H1 (cell line): ENCODE data around the gene FAM83C. TPM values are rescaled to one million over a fixed set of nuclear protein-coding genes. Genes with fewer than 3 reads are reported as not detected.

Experiments
- CTCF ChIA-PET: fragments of 300-600 bp; sonication (Branson Sonifier 250); formaldehyde crosslinking; loops from one replicate; lab custom pipeline; 2021; ENCODE audit not compliant: partially characterized antibody; lab: Charles Lee
- POLR2A ChIA-PET: fragments of 300-600 bp; sonication (Branson Sonifier 250); formaldehyde crosslinking; loops from one replicate; lab custom pipeline; 2021; ENCODE audit warnings: inconsistent platforms; ENCODE audit not compliant: partially characterized antibody; lab: Charles Lee
- DNase-seq, 2 experiments: peaks; one replicate each; pipeline versions ENCODE4 v3.0.0 to v3.0.0-alpha.2; 2010 to 2022; ENCODE audit warnings: low spot score in 2 of 2, low read depth in 1 of 2, mixed read lengths in 1 of 2
- FAIRE-seq: peaks from 2 replicates; lab custom pipeline; 2011; peaks lifted over from hg19 to GRCh38; lab: Jason Lieb, UNC
- H2AFZ ChIP-seq: 2 replicates; pipeline ENCODE4 v1.8.1; 2012; ENCODE audit warnings: low read length, inconsistent platforms
- H2AK5ac ChIP-seq: 2 replicates; pipeline ENCODE4 v1.6.1; 2013; ENCODE audit warnings: low read depth, low read length
- H2BK120ac ChIP-seq: replicated peaks from 2 replicates; pipeline ENCODE3; 2013; ENCODE audit warnings: low read depth, low read length, inconsistent platforms
- H2BK12ac ChIP-seq: 2 replicates; pipeline ENCODE4 v1.6.1; 2013; ENCODE audit warnings: low read depth, low read length
- H2BK15ac ChIP-seq: 2 replicates; pipeline ENCODE4 v1.6.1; 2013; ENCODE audit warnings: low read length
- H2BK20ac ChIP-seq: 2 replicates; pipeline ENCODE4 v1.6.1; 2013; ENCODE audit warnings: low read length
- H2BK5ac ChIP-seq: 2 replicates; pipeline ENCODE4 v1.6.1; 2013; ENCODE audit warnings: low read depth, low read length
- H3K14ac ChIP-seq: 2 replicates; pipeline ENCODE4 v1.6.1; 2013; ENCODE audit warnings: inconsistent platforms; ENCODE audit not compliant: insufficient read length
- H3K18ac ChIP-seq: 2 replicates; pipeline ENCODE4 v1.6.1; 2013; ENCODE audit warnings: low read length; ENCODE audit errors: extremely low read depth
- H3K23ac ChIP-seq: 2 replicates; pipeline ENCODE4 v1.6.1; 2013; ENCODE audit warnings: inconsistent platforms; ENCODE audit not compliant: insufficient read length
- H3K23me2 ChIP-seq: 2 replicates; pipeline ENCODE4 v1.6.1; 2013; ENCODE audit warnings: low read depth, low read length
- H3K27ac ChIP-seq: 2 replicates; pipeline ENCODE4 v1.6.1; 2011; ENCODE audit warnings: low read depth, low read length, inconsistent platforms
- H3K27me3 ChIP-seq, 4 experiments: replicated peaks in 1 of 4; 1 replicate in 1 of 4; 2 replicates in 3 of 4; pipeline versions ENCODE4 v1.6.1 to v1.8.1; 2011 to 2013; ENCODE audit warnings: low read length in 3 of 4, mild to moderate bottlenecking in 3 of 4, inconsistent platforms in 2 of 4, mixed read lengths in 2 of 4, moderate library complexity in 1 of 4; ENCODE audit not compliant: control insufficient read depth in 3 of 4, insufficient read depth in 3 of 4; ENCODE audit errors: extremely low read depth in 1 of 4
- H3K36me3 ChIP-seq, 4 experiments: 2 replicates each; pipeline versions ENCODE4 v1.6.1 to v1.8.1; 2011 to 2013; ENCODE audit warnings: mild to moderate bottlenecking in 4 of 4, low read length in 3 of 4, moderate library complexity in 2 of 4, control low read depth in 1 of 4, inconsistent platforms in 1 of 4; ENCODE audit not compliant: insufficient read depth in 4 of 4, control insufficient read depth in 2 of 4
- H3K4ac ChIP-seq: replicated peaks from 2 replicates; pipeline ENCODE3; 2013; ENCODE audit warnings: low read length, low read depth, mixed read lengths, inconsistent platforms; ENCODE audit not compliant: insufficient read length
- H3K4me1 ChIP-seq, 4 experiments: replicated peaks in 1 of 4; 1 replicate in 1 of 4; 2 replicates in 3 of 4; pipeline versions ENCODE4 v1.6.1 to v1.8.1; 2011 to 2013; ENCODE audit warnings: low read length in 3 of 4, inconsistent platforms in 2 of 4, mixed read lengths in 1 of 4; ENCODE audit not compliant: insufficient read depth in 4 of 4, control insufficient read depth in 3 of 4
- H3K4me2 ChIP-seq, 2 experiments: 2 replicates each; pipeline versions ENCODE4 v1.6.1 to v1.8.1; 2011 to 2013; ENCODE audit warnings: low read depth in 2 of 2, low read length in 2 of 2, control low read depth in 1 of 2, inconsistent platforms in 1 of 2, mild to moderate bottlenecking in 1 of 2; ENCODE audit not compliant: insufficient read depth in 1 of 2
- H3K4me3 ChIP-seq, 4 experiments: fragments of 200-600, 300-600 bp in 1 of 4; sonication (generic), shearing (Covaris generic), sonication (Bioruptor Twin) in 1 of 4; 2 replicates each; pipeline versions ENCODE4 v1.5.1 to v1.8.1; 2011 to 2016; ENCODE audit warnings: low read length in 4 of 4, low read depth in 3 of 4, control low read depth in 2 of 4, inconsistent platforms in 2 of 4, mild to moderate bottlenecking in 2 of 4, mixed read lengths in 1 of 4, moderate library complexity in 1 of 4; ENCODE audit not compliant: insufficient read depth in 2 of 4; ENCODE audit errors: extremely low read depth in 1 of 4
- H3K56ac ChIP-seq: replicated peaks from 2 replicates; pipeline ENCODE3; 2013; ENCODE audit warnings: low read depth, mild to moderate bottlenecking, mixed read lengths, low read length, inconsistent platforms; ENCODE audit not compliant: insufficient read length
- H3K79me1 ChIP-seq: 2 replicates; pipeline ENCODE4 v1.6.1; 2013; ENCODE audit warnings: low read depth, low read length, control low read depth
- H3K79me2 ChIP-seq, 2 experiments: 2 replicates each; pipeline versions ENCODE4 v1.6.1 to v1.8.1; 2012 to 2013; ENCODE audit warnings: low read length in 2 of 2, mild to moderate bottlenecking in 2 of 2, inconsistent platforms in 1 of 2; ENCODE audit not compliant: insufficient read depth in 2 of 2, control insufficient read depth in 1 of 2
- H3K9ac ChIP-seq, 4 experiments: replicated peaks in 1 of 4; 1 replicate in 1 of 4; 2 replicates in 3 of 4; pipeline versions ENCODE4 v1.6.1 to v1.8.1; 2011 to 2013; ENCODE audit warnings: low read depth in 3 of 4, low read length in 3 of 4, control low read depth in 2 of 4, mild to moderate bottlenecking in 2 of 4, moderate library complexity in 2 of 4, inconsistent platforms in 1 of 4; ENCODE audit errors: extremely low read depth in 1 of 4
- H3K9me3 ChIP-seq, 2 experiments: 2 replicates each; pipeline versions ENCODE4 v1.6.1 to v1.8.1; 2012 to 2013; ENCODE audit warnings: mild to moderate bottlenecking in 2 of 2, moderate library complexity in 2 of 2, control low read depth in 1 of 2, inconsistent platforms in 1 of 2, low read depth in 1 of 2, low read length in 1 of 2, mixed read lengths in 1 of 2; ENCODE audit not compliant: insufficient read depth in 2 of 2
- H4K20me1 ChIP-seq, 2 experiments: replicated peaks in 1 of 2; 2 replicates each; pipeline versions ENCODE3 to v1.8.1; 2011 to 2013; ENCODE audit warnings: inconsistent platforms in 2 of 2, low read length in 2 of 2, mild to moderate bottlenecking in 1 of 2; ENCODE audit not compliant: insufficient read depth in 2 of 2, control insufficient read depth in 1 of 2
- H4K5ac ChIP-seq: 2 replicates; pipeline ENCODE4 v1.6.1; 2013; ENCODE audit warnings: low read length, low read depth, mixed read lengths, inconsistent platforms; ENCODE audit not compliant: insufficient read length
- H4K8ac ChIP-seq: 2 replicates; pipeline ENCODE4 v1.8.0; 2013; ENCODE audit warnings: mild to moderate bottlenecking, moderate library complexity, low read length, inconsistent platforms; ENCODE audit not compliant: insufficient read depth; ENCODE audit errors: extremely low read depth
- H4K91ac ChIP-seq: replicated peaks from 2 replicates; pipeline ENCODE3; 2013; ENCODE audit warnings: low read length, mixed read lengths, inconsistent platforms; ENCODE audit not compliant: insufficient read length
- ATF3 ChIP-seq: IDR thresholded peaks from 2 replicates; pipeline ENCODE4 v1.6.1; 2011; ENCODE audit warnings: low read depth, mild to moderate bottlenecking, low read length; ENCODE audit not compliant: insufficient read depth
- BRCA1 ChIP-seq: IDR thresholded peaks from 2 replicates; pipeline ENCODE4 v1.6.1; 2012; ENCODE audit warnings: low read depth, low read length, improper control_type of control experiment
- JUND ChIP-seq: IDR thresholded peaks from 2 replicates; pipeline ENCODE4 v1.6.1; 2011; ENCODE audit warnings: mild to moderate bottlenecking, improper control_type of control experiment, low read length
- SRF ChIP-seq: IDR thresholded peaks from 2 replicates; pipeline ENCODE4 v1.6.1; 2011; ENCODE audit warnings: mild to moderate bottlenecking, low read depth, low read length, moderate library complexity
- WGBS, 2 experiments: shearing (Covaris generic) in 1 of 2; methylation state at CpG; one replicate each; pipeline versions ENCODE4 v1.1.6 to v1.1.7; 2013 to 2015; ENCODE audit warnings: low lambda C conversion rate in 2 of 2, mixed read lengths in 2 of 2, inconsistent platforms in 1 of 2, low coverage in 1 of 2, missing lambda C conversion rate in 1 of 2; ENCODE audit not compliant: insufficient replicate concordance in 2 of 2, insufficient coverage in 1 of 2, insufficient read length in 1 of 2; ENCODE audit errors: extremely low coverage in 1 of 2, missing lambda C conversion rate in 1 of 2; 5-methylcytosine and 5-hydroxymethylcytosine counted together
- polyA plus RNA-seq, 7 experiments: library from polyadenylated mRNA; depleted of rRNA in 3 of 7; stranded (reverse) in 5 of 7; unstranded in 2 of 7; fragments of >200 nt in 5 of 7; fragments of 200-250 nt in 2 of 7; gene quantifications; 1 replicate in 5 of 7; 2 replicates in 1 of 7; 4 replicates in 1 of 7; pipeline versions ENCODE4 v1.2.1 to v1.2.3, GENCODE V29; 2011 to 2013; ENCODE audit warnings: missing spikeins in 2 of 7, mixed read lengths in 2 of 7
- total RNA-seq: library from RNA; stranded (reverse); fragmentation: NEBNext Ultra II Directional; extraction: Animal tissue kit (Norgen Biotek cat#: 25700); gene quantifications from 2 replicates; pipeline ENCODE4 v1.2.1, GENCODE V29; 2021

The FAM83C gene
- total and polyA plus RNA-seq, 2 of the 8 experiments (the other 6 are each of a cell fraction or from before 2014, with no cell fraction given), result not detected

- FAIRE-seq, result no peak
- no peaks in the 10 kb centered on the region for H3K23me2 ChIP-seq
- H3K56ac ChIP-seq, result no peak overlapping the region
- CTCF ChIA-PET, result interaction anchor here (0.7 to 11.5 kb wide), 11 partner anchors 20 to 397 kb away, joined by 3 to 135 read pairs (median 5); partner anchors contain the start of gene EDEM2
- H2AK5ac ChIP-seq, result no peak overlapping the region
- no peak overlapping the region for H3K14ac ChIP-seq
- H3K9me3 ChIP-seq, result no peaks in the 10 kb centered on the region
- no peak overlapping the region for H4K5ac ChIP-seq
- H3K27ac ChIP-seq, result no peak overlapping the region
- no peak overlapping the region for H3K9ac ChIP-seq
- peak overlapping the region; percentile 43; the same call in 1 of the 2 replicates for H2BK12ac ChIP-seq
- peaks cover 0 to 6% (median 2%) of the 10 kb centered on the region in 4 experiments; a peak in 3 of 7 replicates for H3K4me1 ChIP-seq
- no peak overlapping the region for H3K4me3 ChIP-seq
- no peaks in the 10 kb centered on the region for H3K79me2 ChIP-seq
- POLR2A ChIA-PET, result interaction anchor here (0.6 to 7.9 kb wide), 6 partner anchors 5 to 124 kb away, joined by 3 to 98 read pairs (median 4); partner anchors contain the start of genes EDEM2 and EIF6
- no peak overlapping the region for H2BK20ac ChIP-seq
- no peak overlapping the region for H3K4ac ChIP-seq
- WGBS, 2 experiments, result 90% methylated on average over 20 of the region's 20 CpGs; no CpG with 5 or more reads in 1 of the 2 experiments
- peaks cover 0 to 12% (median 0%) of the 10 kb centered on the region in 4 experiments; a peak in 3 of 8 replicates for H3K36me3 ChIP-seq
- no peak overlapping the region for H3K4me2 ChIP-seq
- no peaks in the 10 kb centered on the region; the same call in 1 of the 2 replicates for H3K79me1 ChIP-seq
- DNase-seq, result no peak
- H3K23ac ChIP-seq, result no peak overlapping the region
- no peak overlapping the region for H4K8ac ChIP-seq
- no peak overlapping the region; the same call in 1 of the 2 replicates for H3K18ac ChIP-seq
- H2AFZ ChIP-seq, result no peak overlapping the region
- H4K91ac ChIP-seq, result no peak overlapping the region
- no peak overlapping the region for H2BK15ac ChIP-seq
- no peaks in the 10 kb centered on the region for H3K27me3 ChIP-seq
- TF ChIP-seq BRCA1 (no peak), ATF3 (no peak), SRF (no peak), JUND (no peak)
- no peaks in the 10 kb centered on the region for H4K20me1 ChIP-seq
- H2BK120ac ChIP-seq, result no peak overlapping the region
- no peak overlapping the region for H2BK5ac ChIP-seq
Observed at GRCh38 chr20:35271073-35271882, 20.9 kb downstream of the FAM83C start.
